ENCODE measurements around the gene LOX.
A peak's percentile ranks its signal among the peaks of the same experiment; 100 is the strongest.

Gene LOX

GRCh38 chr5:122078116-122079110 is at the start of gene LOX:
Gene LOX (minus strand): TSS chr5:122078259. CDS start chr5:122077985, 274 bp downstream.
- peak; percentile 86 for DNase-seq (ENCODE audit: low read depth)

DNA sequence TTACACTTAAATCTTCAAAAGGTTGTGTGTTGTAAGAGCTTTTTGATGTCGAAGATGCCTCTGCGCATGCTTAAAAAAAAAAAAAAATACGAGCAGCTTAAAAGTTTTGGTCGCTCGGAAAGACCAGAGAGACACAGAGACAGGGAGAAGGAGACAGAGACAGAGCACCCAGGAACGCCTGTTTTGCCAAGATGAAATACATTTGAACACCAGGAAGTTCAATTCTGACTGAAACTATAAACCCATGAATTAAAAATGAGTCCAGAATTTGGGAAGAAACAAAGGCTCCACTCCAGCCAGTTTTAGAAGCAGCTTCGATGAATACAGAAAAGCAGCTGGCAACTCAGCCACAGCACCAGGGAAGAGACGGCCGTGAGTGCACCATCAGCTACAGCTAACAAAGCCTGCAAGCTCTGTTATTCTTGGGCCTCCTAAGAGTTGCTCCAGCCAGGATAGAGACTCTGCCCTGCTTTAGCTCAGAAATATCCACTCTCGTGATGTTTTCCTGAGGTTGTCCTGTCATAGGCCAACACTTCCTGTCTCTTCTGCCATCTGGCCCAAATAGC is 48.8 kb upstream of the LOX start:
- peak; percentile 17 for DNase-seq (ENCODE audit: low read depth)

- peak; percentile 73 for DNase-seq (ENCODE audit: low read depth)
These were observed 48.2 kb upstream of the LOX start for GRCh38 chr5:122126177-122126755.

DNA sequence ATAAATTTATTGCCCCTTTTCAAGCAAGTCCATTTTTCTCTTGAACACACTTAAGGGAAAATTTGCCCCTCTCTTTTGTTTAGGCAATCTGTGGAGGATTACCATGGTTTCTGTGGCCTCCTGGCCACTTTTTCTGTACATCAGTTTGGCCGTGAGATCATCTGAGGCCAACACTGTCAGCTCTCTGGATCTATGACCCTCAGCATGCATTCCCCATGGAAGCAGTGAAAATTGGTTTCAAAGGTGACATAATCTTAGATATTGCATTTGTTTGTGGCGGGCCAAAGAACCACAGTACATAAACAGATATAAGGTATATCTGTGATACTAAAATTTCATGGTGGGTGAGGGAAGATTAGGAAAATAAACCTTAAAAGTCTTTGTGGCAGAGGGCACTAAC is 46.7 kb upstream of the LOX start:
- DNase-seq (ENCODE audit: low read depth) = no peak

GRCh38 chr5:122121479-122122465 is 43.7 kb upstream of the LOX start:
- DNase-seq (ENCODE audit: low read depth) = peak; percentile 63

DNA sequence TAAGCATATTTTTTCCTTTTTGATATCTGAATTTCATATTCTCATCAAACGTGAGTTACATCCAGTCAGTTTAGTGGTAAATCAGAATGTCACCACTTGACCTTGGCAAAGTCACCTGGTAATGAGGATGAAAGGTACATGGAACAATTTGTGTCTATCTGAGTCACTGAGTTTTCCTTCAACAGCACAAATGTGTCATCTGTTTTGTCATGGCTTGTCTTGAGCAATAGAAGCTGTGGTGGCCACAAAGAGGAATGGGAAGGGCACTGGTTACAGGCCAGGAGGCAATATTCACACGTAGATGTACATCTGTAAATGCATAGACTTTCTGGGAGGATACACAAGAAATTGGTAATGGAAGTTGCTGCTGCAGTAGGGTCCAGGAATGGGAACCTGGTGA is 42.9 kb upstream of the LOX start:
- no peak for DNase-seq (ENCODE audit: low read depth)

DNA sequence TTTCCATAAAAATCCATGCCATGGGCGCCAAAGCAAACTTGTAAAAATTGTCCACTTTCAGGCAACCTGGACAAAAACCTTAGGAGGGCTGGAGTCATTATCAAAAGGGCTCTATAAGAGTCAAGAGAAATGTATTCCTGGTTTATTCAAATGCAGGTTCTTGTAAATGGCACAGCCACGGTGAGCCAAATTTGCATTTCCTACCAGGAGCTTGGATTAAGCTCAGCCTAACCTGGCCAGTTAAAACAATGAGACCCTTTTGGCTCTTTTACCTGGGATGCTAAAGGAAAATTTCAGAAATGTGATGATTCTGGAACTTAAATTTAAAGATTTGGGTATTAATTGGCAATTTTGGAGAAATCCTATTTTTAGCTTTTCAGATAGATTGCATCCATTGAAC is 42.4 kb upstream of the LOX start:
- no peak for DNase-seq (ENCODE audit: low read depth)

- DNase-seq (ENCODE audit: low read depth) = no peak
These were observed 41.1 kb upstream of the LOX start for GRCh38 chr5:122119205-122119604.

DNA sequence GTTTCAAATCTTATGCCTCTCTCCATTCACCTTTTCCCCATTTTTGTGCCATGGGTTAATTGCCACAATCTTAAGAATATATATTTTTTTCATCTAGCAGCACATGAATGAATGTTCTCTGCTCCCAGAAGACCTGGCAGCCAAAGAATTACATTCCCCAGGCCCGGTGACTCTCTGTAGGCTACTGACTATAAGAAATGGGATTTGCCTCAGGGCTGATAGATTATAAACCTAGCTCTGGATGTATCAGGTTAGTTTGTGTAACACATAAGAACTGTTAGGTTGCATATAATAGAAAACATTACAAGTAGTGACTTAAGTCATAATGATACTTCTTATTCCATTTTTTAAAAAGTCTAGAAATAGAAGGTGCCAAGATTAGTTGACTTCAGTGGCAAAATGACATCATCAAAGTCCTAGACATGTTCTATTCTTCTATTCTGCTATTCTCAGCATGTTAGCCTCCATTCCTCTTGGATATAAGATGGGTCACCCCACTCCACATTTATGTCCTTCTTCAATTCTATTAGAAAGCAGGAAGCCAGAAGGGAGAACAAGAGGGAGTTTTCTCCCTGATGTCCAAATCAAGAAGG is 40.4 kb upstream of the LOX start:
- DNase-seq (ENCODE audit: low read depth) = no peak

- DNase-seq (ENCODE audit: low read depth) = no peak
These were observed 36.4 kb upstream of the LOX start for GRCh38 chr5:122114501-122114900.

DNA sequence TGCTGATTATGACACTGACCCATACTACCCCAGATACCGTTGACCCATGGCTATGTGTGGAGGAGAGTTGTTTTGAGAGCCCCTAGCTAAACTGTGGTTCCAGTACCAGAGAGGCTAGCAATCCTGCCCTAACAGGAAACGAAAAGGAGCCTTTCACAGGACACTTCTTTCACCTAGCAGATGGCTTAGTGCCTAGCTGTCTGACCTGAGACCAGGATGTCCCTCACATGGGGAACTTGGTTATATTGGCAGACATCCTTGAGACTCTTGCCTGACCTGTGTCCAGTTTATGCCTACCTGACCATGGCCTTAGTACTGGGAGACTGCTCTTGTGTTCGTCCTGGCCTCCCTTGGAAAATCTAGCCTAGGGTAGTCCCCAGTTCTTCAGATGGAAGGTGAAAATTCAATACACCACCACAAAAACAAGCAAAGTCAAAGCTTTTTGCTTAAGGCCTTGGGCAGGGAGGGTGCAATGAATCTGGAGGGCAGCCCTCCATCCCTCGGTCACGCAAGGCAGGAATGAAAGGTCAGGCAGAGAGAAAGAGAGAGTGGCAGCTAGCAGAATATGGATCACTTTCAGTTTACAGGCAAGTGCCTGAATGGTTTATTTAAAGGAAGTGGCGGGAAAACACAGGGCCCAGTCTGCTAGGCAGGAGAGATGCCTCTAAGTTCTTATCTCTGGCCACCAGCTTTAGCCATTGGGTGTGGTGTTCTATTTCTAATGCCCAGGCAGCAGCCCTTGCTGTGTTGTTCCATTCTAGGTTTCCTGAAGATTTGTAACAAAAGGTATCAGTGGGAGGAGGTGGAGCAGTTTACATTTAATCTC is 34.9 kb upstream of the LOX start:
- no peak for DNase-seq (ENCODE audit: low read depth)

- no peak for DNase-seq (ENCODE audit: low read depth)
These were observed 34.0 kb upstream of the LOX start for GRCh38 chr5:122112063-122112462.

DNA sequence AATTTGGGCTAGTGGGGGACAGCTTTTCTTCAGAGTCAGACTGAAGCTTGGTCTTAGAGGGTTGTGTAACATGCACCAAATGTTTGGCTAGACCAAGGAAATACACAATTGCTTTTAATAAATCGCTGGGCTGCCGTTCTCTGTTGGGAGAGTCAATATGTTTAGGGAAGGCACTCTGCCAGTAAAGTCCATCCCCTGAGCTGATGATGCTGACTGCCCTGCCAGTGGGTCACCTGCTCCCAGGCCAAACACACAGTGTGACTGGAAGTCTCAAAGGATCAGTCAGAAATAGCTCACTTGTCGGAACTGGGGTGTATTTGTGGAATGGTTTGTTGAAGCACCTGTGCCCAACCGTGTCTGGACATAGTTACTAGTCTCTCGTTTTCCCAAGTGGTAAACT is 33.4 kb upstream of the LOX start:
- DNase-seq (ENCODE audit: low read depth) = no peak

DNA sequence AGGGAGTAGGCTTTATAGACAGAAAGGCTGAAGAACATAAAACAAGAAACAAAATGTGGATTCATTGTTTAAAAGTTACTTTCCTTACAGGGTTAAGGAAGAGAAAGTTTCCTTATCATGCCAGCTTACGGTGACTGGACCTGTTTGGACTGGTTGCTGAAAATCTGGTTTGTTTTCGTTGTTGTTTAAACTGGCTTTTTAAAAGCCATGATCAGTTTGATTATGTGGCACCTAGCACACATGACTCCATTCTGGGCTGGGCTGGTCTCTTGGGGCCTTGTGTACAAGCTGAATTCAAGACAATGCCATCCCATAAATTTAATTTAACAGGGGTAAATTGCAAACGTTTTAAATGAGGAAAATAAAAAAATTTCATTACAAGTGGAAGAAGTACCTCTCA is 32.9 kb upstream of the LOX start:
- no peak for DNase-seq (ENCODE audit: low read depth)

GRCh38 chr5:122107016-122107415 is 29.0 kb upstream of the LOX start:
- DNase-seq (ENCODE audit: low read depth) = no peak

DNA sequence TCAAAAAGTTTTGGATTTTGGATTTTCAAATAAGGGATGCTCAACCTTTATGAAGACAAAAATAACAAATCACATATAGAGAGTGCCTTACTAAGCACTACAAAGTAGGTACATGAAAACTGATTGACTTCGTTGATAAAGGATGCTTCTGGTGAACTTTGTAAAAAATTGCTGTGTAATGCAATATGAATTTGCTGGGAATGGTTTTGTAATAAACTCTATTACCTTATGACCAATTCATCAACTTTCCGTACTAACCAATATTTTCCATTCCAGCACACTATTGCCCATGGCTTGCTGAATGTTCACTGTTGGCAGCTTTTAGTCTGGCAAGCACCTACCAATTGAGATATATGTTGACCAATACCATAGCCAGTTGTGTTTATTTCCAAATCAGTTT is 27.9 kb upstream of the LOX start:
- DNase-seq (ENCODE audit: low read depth) = no peak

- peak; percentile 68 for DNase-seq (ENCODE audit: low read depth)
These were observed 24.8 kb upstream of the LOX start for GRCh38 chr5:122102825-122103224.

DNA sequence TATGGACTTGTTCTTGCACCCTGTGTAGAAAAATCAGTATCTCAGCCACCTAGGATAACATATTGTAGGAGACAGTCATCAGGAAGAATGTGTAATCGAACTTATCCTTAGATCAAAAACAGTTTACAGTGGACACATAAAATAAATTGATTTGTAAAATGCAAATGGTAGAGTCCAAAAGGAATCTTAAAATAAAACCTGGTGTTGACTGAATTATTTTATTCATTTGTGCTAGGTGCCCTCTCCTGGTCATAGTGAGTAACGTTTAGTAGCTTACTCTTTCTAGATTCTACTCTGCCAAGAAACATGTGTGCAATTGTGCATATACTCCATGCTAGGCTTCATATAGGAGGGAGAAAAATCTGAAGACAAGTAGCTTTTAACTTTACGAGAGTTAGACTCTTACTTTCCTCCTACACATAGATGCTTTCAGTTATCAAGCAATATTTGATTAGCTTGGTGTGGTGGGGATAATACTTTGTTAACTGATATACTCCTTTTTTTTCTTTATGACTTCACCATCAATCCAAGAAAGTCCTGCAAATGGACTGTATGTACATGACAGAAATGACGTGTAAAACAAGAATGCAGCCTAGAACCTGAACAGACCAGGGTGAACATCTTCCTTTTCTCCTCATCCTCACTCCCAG is 23.7 kb upstream of the LOX start:
- peak; percentile 61 for DNase-seq (ENCODE audit: low read depth)

DNA sequence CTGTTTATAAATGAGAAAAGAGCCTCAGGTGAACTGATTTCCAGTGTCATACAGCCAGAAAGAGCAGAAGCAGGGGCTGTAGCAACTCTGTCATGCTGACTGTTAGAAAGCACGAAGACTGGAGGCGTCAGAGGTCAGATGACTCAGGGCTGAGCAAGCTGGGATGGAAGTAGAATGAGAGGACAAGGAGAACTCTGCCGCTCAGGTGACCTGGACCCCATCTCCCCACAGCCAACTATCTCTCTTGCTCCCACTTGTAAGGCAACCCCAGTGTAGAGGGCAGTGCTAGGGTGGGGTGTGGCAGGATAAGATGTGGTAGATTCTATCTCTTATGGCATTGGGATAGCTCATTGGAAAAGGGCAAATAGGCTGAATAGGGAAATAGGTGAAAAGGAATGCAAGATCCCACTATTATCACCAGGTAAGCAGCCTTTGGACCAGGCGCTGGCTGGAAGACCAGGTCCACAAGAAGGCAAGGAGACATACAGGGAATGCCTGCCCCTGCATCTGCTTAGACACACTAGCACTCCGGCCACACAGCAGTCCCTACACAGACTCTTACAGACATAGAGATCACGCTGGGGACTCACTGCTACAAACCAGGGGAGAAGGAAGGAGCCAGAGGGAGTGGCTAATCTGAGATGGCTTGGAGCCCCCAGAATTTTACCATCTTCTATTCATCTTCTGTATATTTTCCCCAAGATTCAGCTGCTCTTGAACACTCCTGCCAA is 21.2 kb upstream of the LOX start:
- DNase-seq (ENCODE audit: low read depth) = peak; percentile 72

All from amniotic epithelial cell (primary cell).